Measurements from ENCODE around the gene PI4K2A.
"Not testable (repeated sequence)": the region's sequence is repeated elsewhere in the genome, so short reads cannot be mapped to it uniquely, and the experiment has no call there.

Gene PI4K2A

GRCh38 chr10:97666992-97667391 lies 26.5 kb downstream of the PI4K2A start:
- Histone ChIP-seq H2AFZ (ENCODE audit: low read depth, low read length) (no peak overlapping the region), H3K4me3 (ENCODE audit: low read length) (no peak overlapping the region), H3K4me1 (ENCODE audit: insufficient read depth, low read length) (no peaks in the 10 kb centered on the region), H3K27me3 (ENCODE audit: insufficient read depth, low read length) (no peaks in the 10 kb centered on the region), H3K9me3 (ENCODE audit: low read length) (no peaks in the 10 kb centered on the region), H3K36me3 (ENCODE audit: insufficient read depth, low read length) (peaks cover 75% of the 10 kb centered on the region)

- Histone ChIP-seq H2AFZ (ENCODE audit: low read depth, low read length) (no peak overlapping the region), H3K36me3 (ENCODE audit: insufficient read depth, low read length) (peaks cover 71% of the 10 kb centered on the region), H3K4me1 (ENCODE audit: insufficient read depth, low read length) (no peaks in the 10 kb centered on the region), H3K9me3 (ENCODE audit: low read length) (no peaks in the 10 kb centered on the region), H3K27me3 (ENCODE audit: insufficient read depth, low read length) (no peaks in the 10 kb centered on the region), H3K4me3 (ENCODE audit: low read length) (no peak overlapping the region)
Observed at GRCh38 chr10:97667463-97667862, 27.0 kb downstream of the PI4K2A start.

- Histone ChIP-seq H3K4me1 (ENCODE audit: insufficient read depth, low read length) (no peaks in the 10 kb centered on the region), H3K27me3 (ENCODE audit: insufficient read depth, low read length) (no peaks in the 10 kb centered on the region), H2AFZ (ENCODE audit: low read depth, low read length) (no peak overlapping the region), H3K36me3 (ENCODE audit: insufficient read depth, low read length) (peaks cover 66% of the 10 kb centered on the region), H3K4me3 (ENCODE audit: low read length) (no peak overlapping the region), H3K9me3 (ENCODE audit: low read length) (no peaks in the 10 kb centered on the region)
Observed at GRCh38 chr10:97669571-97669970, 29.1 kb downstream of the PI4K2A start.

GRCh38 chr10:97673736-97674525 lies 33.5 kb downstream of the PI4K2A start:
- no peak overlapping the region for H2AFZ ChIP-seq (ENCODE audit: low read depth, low read length)
- no peaks in the 10 kb centered on the region for H3K27me3 ChIP-seq (ENCODE audit: insufficient read depth, low read length)
- no peak overlapping the region for H3K4me3 ChIP-seq (ENCODE audit: low read length)
- H3K9me3 ChIP-seq (ENCODE audit: low read length), result no peaks in the 10 kb centered on the region
- H3K36me3 ChIP-seq (ENCODE audit: insufficient read depth, low read length), result peaks cover 49% of the 10 kb centered on the region
- H3K4me1 ChIP-seq (ENCODE audit: insufficient read depth, low read length), result no peaks in the 10 kb centered on the region

- Histone ChIP-seq H3K4me1 (ENCODE audit: insufficient read depth, low read length) (no peaks in the 10 kb centered on the region), H3K4me3 (ENCODE audit: low read length) (no peak overlapping the region), H3K36me3 (ENCODE audit: insufficient read depth, low read length) (peaks cover 38% of the 10 kb centered on the region), H3K9me3 (ENCODE audit: low read length) (no peaks in the 10 kb centered on the region), H3K27me3 (ENCODE audit: insufficient read depth, low read length) (no peaks in the 10 kb centered on the region), H2AFZ (ENCODE audit: low read depth, low read length) (no peak overlapping the region)
Observed at GRCh38 chr10:97675222-97675621, 34.8 kb downstream of the PI4K2A start.

- Histone ChIP-seq H3K27me3 (ENCODE audit: insufficient read depth, low read length) (no peaks in the 10 kb centered on the region), H3K4me1 (ENCODE audit: insufficient read depth, low read length) (no peaks in the 10 kb centered on the region), H3K4me3 (ENCODE audit: low read length) (no peak overlapping the region), H3K36me3 (ENCODE audit: insufficient read depth, low read length) (peaks cover 30% of the 10 kb centered on the region), H2AFZ (ENCODE audit: low read depth, low read length) (no peak overlapping the region), H3K9me3 (ENCODE audit: low read length) (no peaks in the 10 kb centered on the region)
Observed at GRCh38 chr10:97676770-97677581, 36.5 kb downstream of the PI4K2A start.

- Histone ChIP-seq H3K9me3 (ENCODE audit: low read length) (no peaks in the 10 kb centered on the region), H3K36me3 (ENCODE audit: insufficient read depth, low read length) (peaks cover 15% of the 10 kb centered on the region), H3K4me1 (ENCODE audit: insufficient read depth, low read length) (no peaks in the 10 kb centered on the region), H3K27me3 (ENCODE audit: insufficient read depth, low read length) (no peaks in the 10 kb centered on the region), H2AFZ (ENCODE audit: low read depth, low read length) (no peak overlapping the region), H3K4me3 (ENCODE audit: low read length) (no peak overlapping the region)
Observed at GRCh38 chr10:97679594-97679993, 39.1 kb downstream of the PI4K2A start.

GRCh38 chr10:97682042-97682441 lies 41.6 kb downstream of the PI4K2A start:
- no peak overlapping the region for H3K4me3 ChIP-seq (ENCODE audit: low read length)
- H3K36me3 ChIP-seq (ENCODE audit: insufficient read depth, low read length), result no peaks in the 10 kb centered on the region
- no peak overlapping the region for H2AFZ ChIP-seq (ENCODE audit: low read depth, low read length)
- peaks cover 2% of the 10 kb centered on the region for H3K4me1 ChIP-seq (ENCODE audit: insufficient read depth, low read length)
- H3K27me3 ChIP-seq (ENCODE audit: insufficient read depth, low read length), result no peaks in the 10 kb centered on the region
- no peaks in the 10 kb centered on the region for H3K9me3 ChIP-seq (ENCODE audit: low read length)

- Histone ChIP-seq H2AFZ (ENCODE audit: low read depth, low read length) (no peak overlapping the region), H3K4me3 (ENCODE audit: low read length) (no peak overlapping the region), H3K36me3 (ENCODE audit: insufficient read depth, low read length) (no peaks in the 10 kb centered on the region), H3K27me3 (ENCODE audit: insufficient read depth, low read length) (no peaks in the 10 kb centered on the region), H3K9me3 (ENCODE audit: low read length) (no peaks in the 10 kb centered on the region), H3K4me1 (ENCODE audit: insufficient read depth, low read length) (peaks cover 11% of the 10 kb centered on the region)
Observed at GRCh38 chr10:97683556-97684367, 43.3 kb downstream of the PI4K2A start.

GRCh38 chr10:97684368-97684713 lies 43.9 kb downstream of the PI4K2A start:
- H2AFZ ChIP-seq (ENCODE audit: low read depth, low read length); H3K4me3 ChIP-seq (ENCODE audit: low read length); H3K9me3 ChIP-seq (ENCODE audit: low read length); H3K36me3 ChIP-seq (ENCODE audit: insufficient read depth, low read length); H3K27me3 ChIP-seq (ENCODE audit: insufficient read depth, low read length): not testable (repeated sequence)
- H3K4me1 ChIP-seq (ENCODE audit: insufficient read depth, low read length), result peaks cover 11% of the 10 kb centered on the region

GRCh38 chr10:97684866-97685394 lies 44.5 kb downstream of the PI4K2A start:
- H3K36me3 ChIP-seq (ENCODE audit: insufficient read depth, low read length), result no peaks in the 10 kb centered on the region
- peaks cover 11% of the 10 kb centered on the region for H3K4me1 ChIP-seq (ENCODE audit: insufficient read depth, low read length)
- no peaks in the 10 kb centered on the region for H3K9me3 ChIP-seq (ENCODE audit: low read length)
- H3K4me3 ChIP-seq (ENCODE audit: low read length), result no peak overlapping the region
- H3K27me3 ChIP-seq (ENCODE audit: insufficient read depth, low read length), result no peaks in the 10 kb centered on the region
- no peak overlapping the region for H2AFZ ChIP-seq (ENCODE audit: low read depth, low read length)

GRCh38 chr10:97685395-97685958 lies 45.0 kb downstream of the PI4K2A start:
- H3K4me1 ChIP-seq (ENCODE audit: insufficient read depth, low read length), result peaks cover 11% of the 10 kb centered on the region
- H3K4me3 ChIP-seq (ENCODE audit: low read length), result no peak overlapping the region
- H2AFZ ChIP-seq (ENCODE audit: low read depth, low read length), result no peak overlapping the region
- H3K9me3 ChIP-seq (ENCODE audit: low read length), result no peaks in the 10 kb centered on the region
- H3K27me3 ChIP-seq (ENCODE audit: insufficient read depth, low read length), result no peaks in the 10 kb centered on the region
- no peaks in the 10 kb centered on the region for H3K36me3 ChIP-seq (ENCODE audit: insufficient read depth, low read length)

Measured in neuron (in vitro differentiated cells).